ENCODE data around the gene LSP1.
A peak's percentile ranks its signal among the peaks of the same experiment; 100 is the strongest.

LSP1 gene

DNA sequence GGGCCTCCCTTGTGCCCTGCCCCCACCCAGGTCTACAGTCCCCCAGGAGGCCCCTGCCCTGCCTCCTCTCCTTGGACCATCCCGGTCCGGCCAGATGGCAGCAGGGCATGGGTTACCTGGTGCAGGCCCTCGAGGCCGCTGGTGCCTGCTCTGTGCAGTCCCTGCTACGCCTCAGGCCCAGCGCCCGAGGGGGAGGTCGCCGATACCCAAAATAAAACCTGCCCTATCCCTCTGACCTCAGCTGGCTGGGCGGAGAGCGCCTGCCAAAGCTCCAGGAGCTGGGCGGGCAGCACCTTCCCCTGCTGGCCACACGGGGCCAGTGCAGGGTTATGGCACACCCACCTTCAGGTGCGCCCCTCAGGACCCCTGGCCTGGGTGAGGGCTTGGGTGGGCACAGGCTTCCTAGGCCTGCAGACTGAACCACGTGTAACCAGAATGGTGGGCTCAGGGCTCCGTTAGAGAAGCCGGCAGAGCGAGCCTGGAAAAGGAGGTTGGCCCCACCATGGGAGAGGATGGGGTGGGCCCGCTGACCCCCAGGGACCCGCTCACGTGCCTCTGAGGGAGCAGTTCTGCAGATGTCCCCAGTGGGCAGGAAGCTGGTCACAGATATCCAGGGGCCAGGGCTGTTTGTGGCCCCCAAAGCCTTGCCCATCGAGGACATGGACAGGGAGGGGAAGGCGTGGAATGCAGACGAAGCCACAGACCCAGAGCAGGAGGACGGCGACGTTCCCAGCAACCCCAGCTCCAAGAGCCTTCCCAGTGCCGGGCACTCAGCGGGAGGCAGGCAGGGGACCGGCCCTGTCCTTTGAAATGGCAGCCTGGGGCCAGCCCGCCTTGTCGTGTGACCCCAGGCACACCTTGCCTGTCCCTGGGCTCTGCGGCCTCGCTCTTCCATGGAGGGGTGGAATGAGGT is 64.9 kb downstream of the LSP1 start:
- no peak for DNase-seq (ENCODE audit: low spot score)

DNA sequence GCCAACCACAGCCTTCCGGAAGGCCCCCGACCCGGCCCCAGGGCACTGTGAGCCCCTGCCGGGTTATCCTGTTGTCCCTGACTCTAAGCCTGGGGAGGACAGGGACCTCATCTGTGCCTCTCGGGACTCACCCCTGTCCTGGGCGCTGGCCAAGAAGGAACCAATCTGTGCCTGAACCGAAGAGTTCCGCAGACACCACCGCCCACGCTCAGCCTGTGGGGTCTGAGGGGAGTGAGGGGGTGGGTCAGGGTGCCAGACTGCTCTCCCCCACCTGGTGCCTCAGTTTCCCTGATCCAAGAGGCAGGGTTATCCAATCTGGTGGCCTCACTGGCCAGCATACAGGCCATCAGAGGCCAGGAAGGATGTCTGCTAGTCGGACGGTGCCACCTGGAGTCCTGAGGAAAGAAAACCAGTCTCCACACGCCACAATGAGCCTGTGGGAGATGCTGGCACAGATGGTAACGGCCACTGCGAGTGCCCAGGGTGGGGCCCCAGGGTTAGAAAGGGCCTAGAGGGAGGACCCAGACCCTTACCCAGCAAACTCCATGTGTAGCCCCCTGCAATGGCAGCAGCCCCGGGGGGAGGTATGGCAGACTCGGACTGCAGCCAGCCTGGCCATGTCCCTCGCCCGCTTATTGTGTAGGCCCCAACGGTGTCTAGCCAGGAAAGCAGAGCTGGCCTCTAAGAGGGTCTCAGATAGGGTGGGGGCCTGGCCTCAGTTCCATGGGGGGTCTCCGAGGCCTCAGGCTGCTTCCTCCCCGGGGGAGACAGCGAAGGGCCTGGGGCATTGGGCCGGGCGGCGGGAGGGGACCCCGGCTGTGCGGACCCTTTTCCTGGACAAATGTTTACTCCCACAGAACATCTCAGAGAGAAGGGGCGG is 65.8 kb downstream of the LSP1 start:
- DNase-seq (ENCODE audit: low spot score) = no peak

DNA sequence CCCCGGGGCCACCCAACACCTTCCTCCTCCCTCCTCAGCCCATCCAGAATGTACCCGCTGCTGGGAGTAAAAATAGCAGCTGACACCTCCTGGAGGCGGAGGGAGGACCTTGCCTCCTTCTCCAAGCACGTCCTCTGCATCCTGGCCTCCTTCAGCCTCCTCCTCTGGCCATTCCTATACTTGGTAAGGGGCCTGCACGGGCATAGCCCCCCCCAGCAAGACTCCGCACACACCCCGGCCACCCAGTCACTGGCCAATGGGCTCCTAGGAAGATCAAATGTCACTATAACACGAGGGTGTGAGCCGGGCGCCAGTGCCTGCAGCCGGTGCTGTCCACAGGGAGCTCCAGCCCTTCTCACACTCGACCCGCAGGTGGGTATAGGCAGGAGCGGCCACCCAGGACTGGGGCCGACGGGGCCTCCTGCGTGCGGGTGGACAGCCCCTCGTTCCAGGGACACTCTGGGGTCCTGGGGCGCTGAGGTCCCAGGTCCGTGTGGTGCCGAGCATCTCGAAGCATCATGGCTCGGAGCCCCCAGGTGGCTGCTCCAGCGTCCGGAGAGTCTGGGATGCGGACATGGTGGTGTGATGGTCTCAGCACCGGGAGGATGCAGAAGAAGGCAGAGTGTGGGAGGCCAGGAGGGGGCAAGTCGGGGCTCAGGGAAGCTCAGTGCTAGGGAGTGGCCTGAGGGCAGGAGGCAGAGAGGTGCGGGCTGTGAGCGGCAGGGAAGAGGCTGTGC is 66.7 kb downstream of the LSP1 start, which contains the start of gene TNNT3:
Gene TNNT3 (plus strand): TSS at position 313 of the 737 bp plus-strand sequence. CDS start 3,172 bp downstream, outside the sequence.
- DNase-seq (ENCODE audit: low spot score) = no peak

DNA sequence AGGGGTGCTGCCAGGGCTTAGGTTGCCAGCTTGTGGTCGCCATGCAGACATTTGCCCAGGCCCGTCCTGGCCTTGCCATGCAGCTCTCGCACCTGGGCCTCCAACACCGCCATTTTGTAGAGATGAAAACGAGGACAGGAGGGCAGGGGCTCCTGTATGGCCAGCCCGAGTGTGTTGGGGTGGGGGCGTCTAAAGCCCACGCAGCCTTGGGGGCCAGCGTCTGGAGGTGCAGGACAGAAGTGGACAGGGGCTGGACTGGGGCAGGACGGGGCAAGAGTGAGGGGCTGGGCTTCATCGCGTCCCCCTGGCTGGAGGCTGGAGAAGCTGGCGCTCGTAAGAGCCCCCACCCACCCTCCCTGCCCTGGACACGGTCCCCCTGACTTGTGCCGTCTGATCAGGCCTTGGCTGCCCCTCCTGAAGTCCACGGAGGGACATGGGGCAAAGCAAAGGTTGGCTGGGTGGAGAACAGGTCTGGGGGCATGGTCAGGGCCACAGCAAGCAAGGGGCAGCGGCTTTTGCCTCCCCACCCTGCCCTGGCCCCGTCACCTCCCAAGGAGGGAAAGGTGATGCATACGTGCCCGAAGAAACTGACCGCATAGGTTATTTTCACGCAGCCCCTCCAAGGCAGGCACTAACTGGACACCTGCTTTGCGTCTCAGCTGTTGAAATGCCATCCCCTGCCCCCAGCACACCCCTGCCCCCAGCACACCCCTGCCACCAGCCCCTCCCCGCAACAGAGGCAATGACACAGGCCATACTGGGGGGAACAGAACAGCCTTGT is 67.4 kb downstream of the LSP1 start:
- no peak for DNase-seq (ENCODE audit: low spot score)

DNA sequence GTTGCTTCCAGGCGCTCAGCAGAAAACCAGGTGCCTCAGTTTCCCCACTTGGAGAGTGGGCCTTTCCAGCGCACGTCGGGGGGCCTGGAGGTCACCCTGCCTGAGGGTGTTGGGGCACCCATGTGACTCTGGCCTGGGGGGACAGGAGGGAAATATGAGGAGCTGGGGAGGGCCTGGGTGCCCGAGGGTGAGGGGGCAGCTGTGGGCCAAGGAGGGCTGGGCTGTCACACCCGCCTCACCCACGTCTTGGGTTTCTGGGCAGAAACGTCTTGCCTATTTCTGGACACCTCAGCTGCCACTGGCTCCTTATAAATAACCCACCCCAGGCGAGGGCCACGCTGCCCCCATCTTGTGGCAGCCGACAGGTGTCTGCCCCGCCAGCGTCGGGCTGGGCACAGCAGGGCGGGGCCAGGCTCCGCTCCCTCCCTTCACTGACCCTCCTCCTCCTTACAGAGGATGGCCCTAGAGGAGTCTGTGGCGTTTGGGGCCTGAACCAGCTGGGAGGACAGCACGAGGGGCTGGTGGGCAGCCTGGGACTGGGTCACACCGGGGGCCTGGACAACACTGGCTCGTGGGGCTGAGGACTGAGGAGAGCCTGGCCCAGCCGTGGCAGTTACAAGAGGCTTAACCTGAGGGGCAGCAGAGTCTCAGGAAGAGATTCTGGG is 68.2 kb downstream of the LSP1 start:
- no peak for DNase-seq (ENCODE audit: low spot score)

DNA sequence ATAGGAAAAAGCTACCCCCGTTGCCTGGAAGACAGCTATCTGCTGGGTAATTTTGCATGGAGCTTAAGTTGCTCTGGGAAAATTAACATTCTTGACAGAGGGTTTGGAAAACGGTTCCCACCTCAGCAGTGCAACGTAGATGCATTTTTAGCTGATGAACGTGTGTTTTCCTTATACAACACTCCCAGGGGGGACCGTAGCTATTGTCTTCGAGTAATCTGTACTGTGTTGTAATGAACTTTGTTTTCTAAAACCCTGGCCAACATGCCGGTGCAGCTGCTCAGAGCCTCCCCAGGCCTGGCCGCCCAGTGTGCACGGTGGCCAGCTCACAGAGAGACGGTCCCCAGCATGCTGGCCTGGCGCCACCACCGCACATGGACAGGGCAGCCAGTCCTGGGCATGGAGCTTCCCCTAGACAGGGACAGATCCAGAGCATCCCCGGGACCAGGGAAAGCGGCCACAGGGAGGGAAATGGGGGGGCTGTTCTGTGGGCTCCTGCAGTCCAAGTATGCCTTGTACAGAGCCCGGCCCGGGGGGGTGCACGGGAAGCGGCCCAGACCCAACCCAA is 68.8 kb downstream of the LSP1 start:
- DNase-seq (ENCODE audit: low spot score) = peak; percentile 89

DNA sequence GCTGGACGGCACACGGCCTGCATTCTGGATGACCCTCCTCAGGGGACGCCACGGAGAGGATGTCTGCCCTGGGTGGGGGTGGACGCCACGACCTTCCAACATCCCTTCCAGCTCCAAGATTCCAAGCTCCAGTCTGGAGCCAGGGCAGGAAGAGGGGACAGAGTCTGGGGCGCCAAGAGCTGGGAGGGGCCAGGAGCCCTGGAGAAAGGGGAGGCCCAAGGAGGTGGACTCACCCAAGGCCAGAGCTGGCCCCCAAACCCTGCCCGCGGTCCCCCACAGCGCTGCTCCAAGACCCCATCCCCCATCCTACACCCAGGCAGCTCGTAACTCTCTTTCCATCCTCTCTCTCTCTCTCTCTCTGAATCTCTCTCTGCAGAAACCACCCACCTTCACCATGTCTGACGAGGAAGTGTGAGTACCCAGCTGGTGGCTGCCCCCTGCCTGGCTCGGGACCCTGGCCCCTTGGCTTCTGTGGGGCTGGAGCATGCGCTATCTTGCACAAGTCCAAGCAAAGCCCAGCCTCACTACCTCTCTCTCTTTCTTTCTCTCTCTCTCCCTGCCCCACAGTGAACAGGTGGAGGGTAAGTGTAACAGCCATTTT is 69.7 kb downstream of the LSP1 start:
- no peak for DNase-seq (ENCODE audit: low spot score)

DNA sequence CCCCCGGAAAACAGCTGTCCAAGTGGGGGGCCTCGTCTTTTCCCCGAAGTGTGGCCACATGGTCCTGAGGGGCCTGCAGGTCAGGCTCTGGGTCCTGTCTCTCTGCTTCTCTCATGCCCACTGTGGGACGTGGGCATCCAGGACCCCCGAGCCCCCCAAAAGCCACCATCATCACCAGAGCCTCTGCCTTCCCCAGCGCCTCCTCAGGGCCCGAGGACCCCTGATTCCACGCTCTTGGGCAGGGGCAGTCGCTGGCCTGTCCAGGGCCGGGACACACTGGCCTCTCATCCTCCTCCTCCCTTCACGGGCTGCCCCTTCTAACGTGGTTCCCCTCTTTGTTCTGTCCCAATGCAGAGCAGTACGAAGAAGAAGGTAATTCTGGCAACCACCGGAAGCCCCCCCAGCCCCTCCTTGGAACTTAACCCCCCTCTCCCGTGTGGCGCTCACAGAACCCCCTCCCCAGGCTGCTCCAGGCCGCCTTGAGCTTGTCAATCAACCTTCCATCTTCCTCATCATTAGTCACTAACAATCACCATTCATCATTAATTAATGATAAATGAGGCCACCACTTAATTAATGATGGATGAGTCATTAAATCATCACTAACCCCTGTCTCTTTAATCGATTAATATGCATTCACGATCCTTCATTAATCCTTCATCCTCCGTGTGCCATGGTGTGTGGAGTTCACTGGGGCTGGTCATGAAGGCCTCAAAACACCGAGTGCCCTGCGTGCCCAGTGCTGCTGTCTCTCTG is 70.5 kb downstream of the LSP1 start:
- no peak for DNase-seq (ENCODE audit: low spot score)

DNA sequence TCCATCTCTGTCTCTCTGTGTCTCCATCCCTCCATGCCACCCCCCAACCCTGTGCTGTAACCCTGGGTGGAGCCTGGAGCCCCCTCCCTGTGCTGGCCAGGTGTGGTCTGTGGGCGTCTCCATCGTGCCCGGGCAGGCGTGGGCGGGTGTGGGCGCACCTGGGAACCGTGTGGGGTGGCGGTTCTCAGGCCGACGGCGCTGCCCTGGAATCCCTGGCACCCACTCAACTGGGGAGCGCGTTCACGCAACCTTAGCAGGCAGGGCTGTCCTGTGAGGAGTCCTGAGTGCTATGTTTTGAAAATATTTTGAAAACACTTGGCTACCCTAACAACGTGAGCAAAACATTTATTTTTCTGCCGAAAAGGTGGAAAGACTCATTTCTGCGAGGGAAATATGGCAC is 71.3 kb downstream of the LSP1 start:
- DNase-seq (ENCODE audit: low spot score) = no peak

DNA sequence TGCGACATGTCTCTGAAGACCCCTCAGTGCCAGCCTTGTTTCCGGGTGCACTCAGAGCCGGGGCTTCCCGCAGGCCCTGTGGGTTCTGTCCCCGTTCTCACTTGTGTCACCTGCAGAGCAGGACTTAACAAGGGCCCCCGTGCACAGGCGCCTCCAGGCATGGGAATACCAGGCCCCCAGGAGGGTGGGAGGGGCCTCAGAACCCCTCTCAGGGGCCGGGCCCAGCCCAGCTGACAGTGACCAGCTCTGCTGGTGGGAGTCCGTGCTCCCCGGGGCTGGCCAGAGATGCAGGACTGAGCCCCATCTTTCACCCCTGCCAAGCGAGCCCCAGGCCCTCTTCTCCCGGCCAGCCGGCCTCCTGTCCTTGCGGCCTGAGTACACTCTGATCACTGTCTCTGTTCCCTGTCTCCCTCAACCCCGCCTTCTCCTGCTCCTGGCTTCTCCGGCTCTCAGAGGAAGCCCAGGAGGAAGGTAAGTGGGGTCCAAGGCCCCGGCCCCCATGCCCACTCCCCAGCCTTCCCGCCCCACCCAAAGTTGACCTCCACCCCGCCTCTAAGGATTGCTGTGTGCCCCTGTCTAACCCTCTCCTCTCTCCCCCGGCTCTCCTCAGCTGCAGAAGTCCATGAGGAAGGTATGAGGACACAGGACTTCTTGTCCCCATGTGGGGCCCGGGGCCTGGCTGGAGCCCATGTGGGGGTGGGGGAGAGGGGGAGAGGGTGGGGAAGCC is 71.9 kb downstream of the LSP1 start:
- DNase-seq (ENCODE audit: low spot score) = no peak

DNA sequence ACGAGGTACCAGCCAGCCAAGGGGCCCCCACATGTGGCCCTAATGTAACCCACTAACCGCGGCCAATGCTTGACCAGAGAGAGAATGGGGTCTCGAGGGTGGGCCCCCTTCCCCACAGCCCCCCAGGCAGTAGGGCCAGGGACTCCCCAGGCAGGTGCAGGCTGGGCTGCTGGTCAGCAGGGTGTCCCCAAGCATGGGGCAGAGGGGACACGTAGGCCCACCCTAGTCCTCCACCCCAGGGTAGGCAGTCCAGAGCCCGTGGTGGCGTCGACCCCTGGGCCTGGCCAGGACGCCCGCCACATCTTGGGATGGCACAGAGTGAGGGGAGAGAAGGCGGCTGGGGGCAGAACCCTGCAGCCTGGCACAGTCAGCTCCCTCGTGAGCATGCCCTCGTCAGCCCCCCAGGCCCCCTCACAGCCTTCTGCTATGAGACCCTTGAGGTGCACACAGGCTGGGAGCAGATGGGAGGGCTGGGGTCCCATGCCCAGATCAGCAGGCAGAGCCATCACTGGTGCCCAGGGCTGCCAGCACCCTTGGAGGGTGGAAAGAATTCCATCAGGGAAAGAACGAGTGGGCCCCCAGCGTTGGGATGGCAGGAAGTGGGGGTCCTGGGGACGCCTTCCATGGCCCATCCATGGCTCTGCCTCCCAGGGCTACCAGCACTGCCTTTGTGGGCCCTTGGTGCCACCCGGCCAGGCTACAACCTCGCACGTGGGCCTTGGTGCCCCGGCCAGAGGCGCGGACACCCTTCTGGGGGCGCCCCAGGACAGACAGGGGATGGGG is 72.7 kb downstream of the LSP1 start:
- DNase-seq (ENCODE audit: low spot score) = no peak

DNA sequence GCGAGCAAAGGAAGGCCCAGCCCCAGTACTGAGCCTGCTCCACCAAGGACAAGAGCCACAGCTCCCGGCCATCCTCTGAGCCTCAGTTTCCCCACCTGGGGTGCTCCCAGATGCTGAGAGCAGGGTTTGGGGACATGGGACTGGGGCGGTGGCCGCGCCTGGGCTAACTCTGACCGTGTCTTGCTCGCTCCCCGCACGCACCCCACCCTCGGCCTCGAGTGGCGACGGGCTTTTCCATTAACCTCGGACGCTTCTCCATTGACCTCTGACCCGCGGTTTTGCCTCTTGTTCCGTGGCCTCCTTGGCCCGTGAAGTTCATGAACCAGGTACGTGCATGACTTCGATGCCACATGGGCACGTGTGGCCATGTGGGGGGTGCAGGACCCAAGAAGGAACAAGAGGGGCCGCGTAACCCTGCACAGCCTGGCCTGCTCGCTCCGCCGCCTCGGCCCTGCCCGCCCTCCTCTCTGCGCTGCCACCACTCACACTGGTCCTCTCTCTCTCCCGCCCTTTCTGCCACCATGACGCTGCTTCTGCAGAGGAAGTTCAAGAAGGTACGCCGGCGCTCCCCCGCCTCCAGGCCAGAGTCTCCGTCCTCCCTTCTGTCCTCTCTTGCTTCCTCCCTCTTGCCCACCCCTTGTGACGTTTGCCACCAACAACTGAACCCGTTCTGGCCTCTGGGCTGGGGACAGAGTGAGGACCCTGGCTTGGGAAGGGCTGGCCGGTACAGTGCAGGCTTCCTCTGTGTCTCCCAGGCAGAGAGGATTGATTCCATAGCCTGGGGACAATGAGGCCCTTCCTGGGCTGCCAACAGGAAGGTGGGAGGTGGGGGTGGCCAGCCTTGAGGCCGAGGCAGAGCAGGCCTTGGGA is 73.5 kb downstream of the LSP1 start:
- no peak for DNase-seq (ENCODE audit: low spot score)

DNA sequence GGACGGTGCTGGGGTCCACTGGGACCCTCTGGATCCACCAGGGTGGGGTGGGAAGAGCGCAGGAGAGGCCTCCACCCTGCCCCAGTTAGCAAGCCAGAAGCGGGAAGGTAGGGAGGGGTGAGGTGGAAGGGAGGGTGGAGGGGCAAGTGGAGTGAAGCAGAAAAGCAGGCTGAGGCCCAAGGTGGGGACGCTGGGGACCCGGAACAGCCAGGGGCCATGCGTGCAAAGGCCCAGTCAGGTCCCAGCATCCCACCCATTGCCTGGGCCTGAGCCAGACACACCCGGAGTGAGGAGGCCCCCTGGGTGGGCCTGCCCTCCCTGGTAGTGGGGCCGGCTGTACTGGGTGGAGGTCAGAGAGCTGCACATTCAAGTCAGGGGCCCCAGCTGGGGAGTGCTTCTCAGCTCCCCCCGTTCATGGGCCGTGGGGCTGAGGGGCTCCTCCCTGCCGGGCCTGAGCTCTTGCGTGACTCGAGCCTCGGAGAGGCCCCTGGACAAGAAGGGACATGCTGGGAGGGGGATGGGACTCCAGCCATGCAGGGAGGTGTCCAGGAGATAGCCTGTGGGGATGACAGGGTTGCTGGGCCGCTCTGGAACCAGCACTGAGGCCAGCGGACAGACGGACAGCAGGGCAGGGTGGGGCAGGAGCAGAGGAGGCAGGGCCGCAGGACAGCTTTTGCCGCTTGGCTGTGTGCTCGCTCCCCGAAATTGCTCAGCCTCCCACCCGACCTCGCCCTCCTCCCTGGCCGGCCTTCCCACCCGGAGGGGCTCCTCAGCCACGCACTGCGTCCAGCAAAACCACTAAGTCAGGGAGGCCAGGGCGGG is 74.4 kb downstream of the LSP1 start:
- DNase-seq (ENCODE audit: low spot score) = peak; percentile 82

DNA sequence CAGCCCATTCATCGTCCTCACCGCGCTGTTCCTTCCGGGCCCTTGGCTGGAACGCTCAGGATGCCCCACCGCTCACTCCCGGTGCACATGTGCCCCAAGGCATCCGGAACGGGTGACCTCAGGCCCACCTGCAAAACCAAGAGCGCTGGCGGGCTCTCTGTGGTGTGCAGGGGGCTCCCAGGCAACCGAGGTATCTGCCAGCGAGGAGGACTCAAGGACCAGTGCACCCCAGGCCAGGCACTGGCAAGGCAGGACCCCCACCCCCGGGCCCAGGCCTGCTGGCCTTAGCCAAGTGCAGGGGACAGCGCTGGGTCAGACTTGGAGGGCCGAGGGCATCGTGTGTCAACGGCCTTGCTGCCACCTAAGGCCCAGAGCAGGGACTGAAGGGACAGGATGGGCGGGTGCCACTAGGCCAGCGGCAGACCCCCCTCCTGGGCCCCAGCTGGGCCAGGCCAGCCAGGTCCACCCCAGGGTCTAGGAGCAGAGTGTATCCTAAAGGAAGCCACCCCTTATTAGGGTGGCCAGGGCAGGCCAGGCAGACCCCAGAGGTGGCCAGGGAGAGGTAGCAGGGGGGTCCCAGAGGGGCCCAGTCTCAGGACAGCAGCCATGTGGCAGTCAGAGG is 75.1 kb downstream of the LSP1 start:
- no peak for DNase-seq (ENCODE audit: low spot score)

DNA sequence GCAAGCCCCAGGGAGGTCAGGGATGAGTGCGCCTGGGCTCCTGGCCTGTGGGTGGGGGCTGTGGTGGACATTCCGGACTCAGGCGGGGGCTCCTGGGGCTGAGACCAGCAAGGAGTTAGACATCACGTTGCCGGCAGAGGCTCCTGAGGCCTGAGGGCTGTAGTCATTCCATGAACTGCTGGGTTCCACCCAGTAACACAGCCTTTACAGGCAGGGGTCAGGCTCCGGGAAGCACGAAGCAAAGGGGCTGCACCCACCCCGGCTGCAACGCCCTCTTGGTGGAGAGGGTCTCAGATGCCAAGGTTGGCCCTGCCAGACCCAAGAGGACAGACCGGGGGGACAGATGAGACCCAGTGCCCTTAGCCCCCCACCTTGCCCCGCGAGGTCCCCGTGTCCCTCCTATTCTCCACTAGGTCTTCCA is 75.6 kb downstream of the LSP1 start:
- DNase-seq (ENCODE audit: low spot score) = no peak

All from left forelimb (tissue), 1 donor.